HG02981 (cell line): Measurements from ENCODE around the gene SERINC2.

Experiments used
- ATAC-seq: cut with Tn5 transposase; IDR thresholded peaks from one replicate; pipeline ENCODE4 v1.9.1; 2021; ENCODE audit warnings: mild to moderate bottlenecking, moderate library complexity; ENCODE audit not compliant: unreplicated experiment

The SERINC2 gene

DNA sequence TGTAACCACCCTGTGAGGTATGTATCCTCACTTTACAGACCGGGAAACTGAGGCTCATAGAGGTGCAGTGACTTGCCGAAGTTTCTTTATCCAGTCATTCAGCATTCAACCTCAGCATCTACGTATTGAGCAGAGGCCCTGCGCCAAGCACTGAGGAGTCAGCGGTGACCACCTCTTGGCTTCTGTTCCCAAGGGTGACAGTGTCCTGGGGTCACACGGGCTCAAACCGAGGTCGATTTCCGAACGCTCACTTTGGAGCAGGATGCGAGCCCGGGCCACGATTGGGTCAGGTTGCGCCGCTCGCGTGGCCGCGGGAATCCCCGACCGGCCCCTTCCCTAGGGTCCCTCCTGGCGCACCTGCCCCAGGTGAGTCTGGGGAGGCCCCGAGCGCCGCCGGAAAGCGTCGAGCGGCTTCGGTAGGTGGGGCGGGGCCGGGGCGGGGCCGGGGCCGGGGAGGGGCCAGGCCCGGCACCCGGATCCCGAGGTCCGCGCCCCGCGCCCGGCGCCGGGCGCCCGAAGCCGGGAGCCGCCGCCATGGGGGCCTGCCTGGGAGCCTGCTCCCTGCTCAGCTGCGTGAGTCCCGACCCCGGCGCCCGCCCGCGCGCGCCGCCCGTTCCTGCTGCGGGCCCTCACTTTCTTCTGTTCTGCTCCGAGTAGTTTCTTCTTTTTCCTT is at the start of gene SERINC2:
TSS of gene SERINC2 (plus strand) at position 482 of the 673 bp plus-strand sequence. CDS start at position 535, 53 bp downstream.
- no peak for ATAC-seq

- ATAC-seq = no peak
Measured at GRCh38 chr1:31364561-31365250, 48.3 kb upstream of the SERINC2 start.

DNA sequence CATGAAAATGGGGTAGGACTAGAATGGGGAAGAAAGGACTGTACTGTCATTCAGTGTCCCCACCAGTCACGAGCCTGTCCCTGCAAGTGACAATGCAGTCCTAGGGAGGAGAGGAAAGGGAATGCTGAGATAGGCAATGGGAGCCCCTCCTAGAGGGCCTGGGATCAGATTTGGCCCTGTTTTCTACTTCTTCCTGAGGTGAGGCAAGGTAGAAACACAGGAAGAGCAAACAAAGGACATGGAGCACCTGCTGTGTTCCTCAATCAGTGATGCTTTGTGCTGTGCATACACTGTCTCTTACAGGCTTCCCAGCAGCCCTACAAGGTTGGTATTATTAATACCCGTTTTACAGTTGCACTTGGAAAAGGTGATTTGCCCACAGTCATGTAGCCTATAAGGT is 46.2 kb upstream of the SERINC2 start:
- no peak for ATAC-seq

DNA sequence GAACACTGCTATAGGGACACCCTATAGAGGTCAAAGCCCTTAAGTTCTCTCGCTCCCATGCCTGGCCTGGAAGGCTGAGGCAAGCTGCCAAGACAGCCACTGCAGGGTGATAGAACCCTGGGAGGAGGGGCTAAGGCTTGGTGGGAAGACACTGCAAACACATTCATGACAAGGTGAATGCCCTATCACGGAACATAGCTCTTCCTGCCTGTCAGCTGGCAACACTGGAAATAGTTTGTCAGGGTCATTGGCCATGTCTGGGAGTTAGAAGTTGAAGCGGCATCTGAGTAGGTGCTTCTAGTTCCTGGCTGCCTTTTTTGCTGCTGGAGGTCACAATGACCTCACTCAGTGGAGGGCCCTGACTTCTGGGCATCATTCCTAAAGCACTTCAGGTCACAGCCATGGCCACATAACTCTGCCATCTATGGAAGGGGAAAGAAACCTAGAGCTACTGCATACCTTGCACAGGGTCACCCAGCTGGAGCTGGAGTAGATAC is 44.4 kb upstream of the SERINC2 start:
- no peak for ATAC-seq

DNA sequence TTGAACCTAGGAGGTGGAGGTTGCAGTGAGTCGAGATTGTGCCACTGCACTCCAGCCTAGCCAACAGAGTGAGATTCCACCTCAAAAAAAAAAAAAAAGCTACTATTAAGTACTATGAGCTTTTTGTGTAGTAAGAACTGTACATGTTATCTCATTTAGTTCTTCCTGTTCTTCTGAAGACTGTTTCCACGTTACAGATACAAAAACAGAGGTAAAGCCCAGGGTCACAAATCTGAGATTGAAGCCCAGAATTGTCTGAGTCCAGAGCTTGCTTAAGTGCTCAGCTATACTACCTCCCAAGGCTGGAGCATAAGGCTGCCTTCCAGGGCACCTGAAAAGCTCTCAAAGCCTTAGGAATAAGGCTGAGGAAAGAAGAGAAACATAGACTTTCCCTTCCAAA is 43.0 kb upstream of the SERINC2 start:
- ATAC-seq = no peak

GRCh38 chr1:31370565-31370964 is 42.4 kb upstream of the SERINC2 start:
- ATAC-seq = no peak

- no peak for ATAC-seq
Measured at GRCh38 chr1:31371121-31371959, 41.7 kb upstream of the SERINC2 start.

DNA sequence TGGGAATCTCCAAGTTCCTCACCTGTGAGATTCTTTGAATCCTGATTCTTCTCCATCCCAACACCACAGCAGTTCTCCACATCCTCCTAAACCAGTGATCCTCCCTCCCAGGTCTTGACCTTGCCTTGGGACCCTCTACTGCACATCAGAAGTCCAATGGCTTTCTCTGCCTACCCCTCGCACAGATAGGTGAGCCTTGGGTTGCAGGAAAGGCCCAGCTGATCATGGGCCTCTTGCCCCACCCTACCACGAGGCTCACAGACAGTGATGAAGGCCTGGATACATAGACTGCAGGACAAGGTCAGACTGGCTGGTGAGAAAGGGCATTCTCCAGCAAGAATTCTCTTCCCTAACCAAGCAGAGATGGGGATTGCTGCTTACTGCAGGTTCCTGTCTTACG is 41.0 kb upstream of the SERINC2 start:
- ATAC-seq = no peak

GRCh38 chr1:31372751-31373055 is 40.3 kb upstream of the SERINC2 start:
- no peak for ATAC-seq

GRCh38 chr1:31373056-31373896 is 39.7 kb upstream of the SERINC2 start, which contains the start of gene FABP3:
Gene FABP3 (minus strand): TSS chr1:31373076. CDS start chr1:31373014, 62 bp downstream.
- ATAC-seq = no peak

DNA sequence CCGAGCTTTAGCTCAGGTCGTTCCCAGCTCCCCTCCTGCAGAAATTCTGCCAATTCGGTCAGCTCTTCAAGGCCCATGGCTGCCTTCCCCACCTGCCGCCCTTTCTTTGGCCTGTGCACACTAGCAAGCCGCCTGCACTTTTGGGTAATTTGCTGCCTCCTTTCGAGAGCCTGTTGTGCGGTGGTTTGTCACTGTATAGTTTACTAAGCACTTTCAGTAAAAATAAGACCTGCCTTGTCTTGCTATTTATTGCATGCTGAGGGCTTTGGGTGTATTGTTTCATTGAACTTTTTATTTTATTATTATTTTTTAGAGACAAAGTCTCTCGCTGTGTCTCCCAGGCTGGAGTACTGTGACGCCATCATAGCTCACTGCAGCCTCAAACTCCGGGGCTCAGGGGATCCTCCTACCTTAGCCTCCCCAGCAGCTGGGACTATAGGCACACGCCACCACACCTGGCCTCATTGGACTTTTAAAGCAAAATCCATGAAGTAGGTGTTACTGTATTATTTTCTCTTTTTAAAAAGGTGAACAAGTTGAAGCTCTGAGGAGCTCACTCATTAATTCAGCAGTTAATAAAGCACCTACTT is 39.0 kb upstream of the SERINC2 start:
- ATAC-seq = no peak

GRCh38 chr1:31374511-31375196 is 38.4 kb upstream of the SERINC2 start:
- no peak for ATAC-seq

DNA sequence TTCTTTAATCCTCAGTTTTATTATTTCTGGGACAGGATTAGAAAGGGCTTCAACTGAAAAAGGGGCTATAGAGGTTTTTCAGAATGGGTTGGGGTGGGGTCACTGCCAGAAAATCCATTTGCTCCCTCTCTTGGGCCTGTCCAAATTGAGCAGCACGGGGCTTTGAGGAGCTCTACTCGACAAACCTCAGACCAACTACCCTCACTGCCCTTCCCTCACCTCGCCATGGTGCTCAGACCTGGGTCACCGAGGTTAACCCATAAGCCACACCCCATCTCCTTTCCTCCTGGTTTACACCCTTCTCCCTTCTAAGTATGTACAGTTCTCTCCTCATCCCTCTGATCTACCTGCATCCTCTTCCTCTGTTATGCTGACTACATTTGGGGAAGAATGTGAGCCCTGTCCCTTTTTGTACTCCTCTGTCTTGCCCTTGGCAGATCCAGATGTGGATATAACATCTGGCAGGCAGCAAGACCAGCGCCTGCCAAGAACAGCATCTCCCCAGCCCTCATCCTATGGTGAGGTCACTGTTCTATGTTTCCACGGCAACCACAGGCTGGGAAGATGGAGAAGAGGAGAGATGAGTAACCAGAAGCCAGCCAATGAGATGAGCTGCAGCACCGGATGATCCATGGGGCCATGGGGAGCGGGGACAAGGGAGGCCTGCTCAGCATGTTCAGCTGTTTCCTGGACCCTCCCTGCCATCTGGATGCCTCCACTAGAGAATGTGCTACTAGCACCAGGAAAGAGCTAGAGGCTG is 36.5 kb upstream of the SERINC2 start:
- ATAC-seq = no peak

- no peak for ATAC-seq
Measured at GRCh38 chr1:31377364-31377863, 35.6 kb upstream of the SERINC2 start.

DNA sequence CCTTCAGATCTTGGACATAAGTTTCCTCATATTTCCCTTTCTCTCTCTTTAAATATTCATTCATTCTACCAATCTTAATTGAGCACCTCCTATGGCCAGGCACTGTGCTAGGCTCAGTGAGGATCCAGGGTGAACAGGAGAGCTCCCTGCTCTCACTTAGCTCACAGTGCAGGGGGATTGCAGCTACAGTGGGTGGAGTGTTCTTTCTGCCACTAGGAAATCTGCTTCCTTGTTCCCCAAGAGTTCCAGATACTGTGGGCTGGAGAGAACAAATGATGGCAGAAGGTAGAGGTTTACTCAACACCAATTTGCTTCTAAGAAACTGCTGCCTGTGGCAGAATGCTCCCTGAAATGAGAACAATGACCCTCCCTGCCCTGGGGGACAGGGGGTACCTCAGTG is 35.0 kb upstream of the SERINC2 start:
- no peak for ATAC-seq

GRCh38 chr1:31380181-31380580 is 32.8 kb upstream of the SERINC2 start:
- ATAC-seq = no peak

GRCh38 chr1:31381394-31382294 is 31.4 kb upstream of the SERINC2 start:
- no peak for ATAC-seq
